Measurements from ENCODE around the gene PHF12.

The PHF12 gene

GRCh38 chr17:28951428-28951990, at the start of gene PHF12:
Gene PHF12 (minus strand): TSS chr17:28951518. CDS start chr17:28950960, 558 bp downstream.
- DNase-seq (ENCODE audit: extremely low spot score, insufficient read length, low read depth) (peak; percentile 91), FAIRE-seq (no peak)

- no peak for FAIRE-seq
- DNase-seq (ENCODE audit: extremely low spot score, insufficient read length, low read depth): no peak
These were observed 49.7 kb upstream of the PHF12 start for GRCh38 chr17:29000973-29001372.

GRCh38 chr17:28999206-28999605, 47.9 kb upstream of the PHF12 start:
- no peak for DNase-seq (ENCODE audit: extremely low spot score, insufficient read length, low read depth)

GRCh38 chr17:28997806-28998205, 46.5 kb upstream of the PHF12 start:
- FAIRE-seq (no peak), DNase-seq (ENCODE audit: extremely low spot score, insufficient read length, low read depth) (no peak)

More at GRCh38 chr17:28999206-28999605, 47.9 kb upstream of the PHF12 start:
- FAIRE-seq: no peak

- FAIRE-seq: no peak
These were observed 45.3 kb upstream of the PHF12 start for GRCh38 chr17:28996554-28997096.

GRCh38 chr17:28993645-28994426, 42.5 kb upstream of the PHF12 start:
- no peak for DNase-seq (ENCODE audit: extremely low spot score, insufficient read length, low read depth)
- FAIRE-seq: no peak

More at GRCh38 chr17:28996554-28997096, 45.3 kb upstream of the PHF12 start:
- DNase-seq (ENCODE audit: extremely low spot score, insufficient read length, low read depth): no peak

GRCh38 chr17:28992625-28993600, 41.6 kb upstream of the PHF12 start:
- FAIRE-seq: no peak
- no peak for DNase-seq (ENCODE audit: extremely low spot score, insufficient read length, low read depth)

GRCh38 chr17:28992185-28992584, 40.9 kb upstream of the PHF12 start:
- FAIRE-seq: no peak

GRCh38 chr17:28991779-28992178, 40.5 kb upstream of the PHF12 start:
- FAIRE-seq (no peak), DNase-seq (ENCODE audit: extremely low spot score, insufficient read length, low read depth) (no peak)

More at GRCh38 chr17:28992185-28992584, 40.9 kb upstream of the PHF12 start:
- no peak for DNase-seq (ENCODE audit: extremely low spot score, insufficient read length, low read depth)

- no peak for FAIRE-seq
- no peak for DNase-seq (ENCODE audit: extremely low spot score, insufficient read length, low read depth)
These were observed 37.7 kb upstream of the PHF12 start for GRCh38 chr17:28989028-28989427.

GRCh38 chr17:28988475-28988874, 37.2 kb upstream of the PHF12 start:
- FAIRE-seq (no peak), DNase-seq (ENCODE audit: extremely low spot score, insufficient read length, low read depth) (no peak)

- DNase-seq (ENCODE audit: extremely low spot score, insufficient read length, low read depth) (no peak), FAIRE-seq (no peak)
These were observed 35.7 kb upstream of the PHF12 start for GRCh38 chr17:28986714-28987655.

- FAIRE-seq (no peak), DNase-seq (ENCODE audit: extremely low spot score, insufficient read length, low read depth) (no peak)
These were observed 34.8 kb upstream of the PHF12 start for GRCh38 chr17:28985950-28986713.

- FAIRE-seq: no peak
- DNase-seq (ENCODE audit: extremely low spot score, insufficient read length, low read depth): no peak
These were observed 32.2 kb upstream of the PHF12 start for GRCh38 chr17:28983286-28984230.

- DNase-seq (ENCODE audit: extremely low spot score, insufficient read length, low read depth): peak; percentile 60
- FAIRE-seq: peak; percentile 98
These were observed 30.9 kb upstream of the PHF12 start for GRCh38 chr17:28982131-28982793.

GRCh38 chr17:28978356-28978964, 27.1 kb upstream of the PHF12 start:
- DNase-seq (ENCODE audit: extremely low spot score, insufficient read length, low read depth) (no peak), FAIRE-seq (no peak)
